ENCODE measurements around the gene NKPD1.
A peak's percentile ranks its signal among the peaks of the same experiment; 100 is the strongest.
"Not testable (repeated sequence)": the region's sequence is repeated elsewhere in the genome, so short reads cannot be mapped to it uniquely, and the experiment has no call there.

Gene NKPD1

DNA sequence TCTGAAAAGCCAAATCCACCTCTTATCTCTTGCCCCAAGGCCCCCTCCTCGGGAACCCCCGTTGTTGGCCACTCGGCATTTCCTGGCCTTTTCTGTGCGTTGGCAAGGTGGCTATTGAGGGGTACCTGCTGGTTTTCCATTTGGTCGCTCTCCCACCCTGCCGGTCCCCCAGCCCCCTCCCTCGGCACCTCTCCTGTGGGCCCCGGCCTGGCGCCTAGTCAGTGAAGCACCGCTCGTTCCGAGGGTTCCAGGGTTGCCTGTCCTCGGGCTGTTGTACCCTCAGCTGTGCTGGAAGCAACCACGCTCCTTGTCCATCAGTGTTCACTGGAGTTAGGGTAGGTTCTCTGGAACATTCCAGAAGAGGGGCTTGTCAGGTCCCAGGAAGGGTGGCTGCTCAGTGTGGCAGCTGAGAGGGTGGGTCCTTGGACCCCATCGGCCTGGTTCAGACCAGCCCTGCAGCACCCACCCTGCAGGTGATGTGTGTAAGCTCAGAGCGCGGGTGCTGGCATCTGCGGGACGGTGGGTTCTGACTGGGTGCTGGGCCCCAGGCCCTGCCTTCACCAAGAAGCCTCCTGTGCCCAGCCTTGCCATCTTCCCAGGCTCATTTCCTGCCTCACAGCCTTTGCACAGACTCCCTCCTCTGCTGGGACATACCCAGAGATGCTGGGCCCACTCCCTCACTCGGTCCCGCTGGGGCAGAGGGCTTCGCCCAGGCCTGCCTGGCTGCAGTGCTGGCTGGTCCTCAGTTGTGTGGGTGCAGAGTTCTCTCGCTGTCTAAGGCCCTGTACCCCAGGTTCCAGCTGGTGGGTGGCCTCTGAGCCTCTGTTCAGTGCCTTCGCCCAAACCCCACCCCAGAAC is 21.3 kb downstream of the NKPD1 start:
- no peak for DNase-seq (ENCODE audit: low spot score)

DNA sequence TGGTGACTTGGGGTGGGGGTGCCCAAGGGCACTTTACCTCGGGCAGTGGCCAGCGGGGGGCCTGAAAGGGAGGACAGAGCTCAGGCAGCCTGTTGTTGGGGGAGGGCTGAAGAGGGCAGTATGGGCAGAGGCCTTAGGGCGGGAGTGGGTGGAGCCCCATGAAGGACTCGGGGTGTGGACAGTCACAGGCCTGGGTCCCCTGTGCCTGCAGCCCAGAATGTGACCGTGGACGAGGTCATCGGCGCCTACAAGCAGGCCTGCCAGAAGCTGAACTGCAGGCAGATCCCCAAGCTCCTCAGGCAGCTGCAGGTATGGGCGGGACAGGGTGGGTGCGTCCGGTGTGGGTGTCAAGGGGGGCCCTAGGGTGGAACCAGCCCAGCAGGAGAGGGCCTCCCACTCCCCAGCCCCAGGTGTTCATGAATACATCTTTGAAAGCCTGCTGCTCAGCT is 22.5 kb downstream of the NKPD1 start:
- DNase-seq (ENCODE audit: low spot score), result no peak

DNA sequence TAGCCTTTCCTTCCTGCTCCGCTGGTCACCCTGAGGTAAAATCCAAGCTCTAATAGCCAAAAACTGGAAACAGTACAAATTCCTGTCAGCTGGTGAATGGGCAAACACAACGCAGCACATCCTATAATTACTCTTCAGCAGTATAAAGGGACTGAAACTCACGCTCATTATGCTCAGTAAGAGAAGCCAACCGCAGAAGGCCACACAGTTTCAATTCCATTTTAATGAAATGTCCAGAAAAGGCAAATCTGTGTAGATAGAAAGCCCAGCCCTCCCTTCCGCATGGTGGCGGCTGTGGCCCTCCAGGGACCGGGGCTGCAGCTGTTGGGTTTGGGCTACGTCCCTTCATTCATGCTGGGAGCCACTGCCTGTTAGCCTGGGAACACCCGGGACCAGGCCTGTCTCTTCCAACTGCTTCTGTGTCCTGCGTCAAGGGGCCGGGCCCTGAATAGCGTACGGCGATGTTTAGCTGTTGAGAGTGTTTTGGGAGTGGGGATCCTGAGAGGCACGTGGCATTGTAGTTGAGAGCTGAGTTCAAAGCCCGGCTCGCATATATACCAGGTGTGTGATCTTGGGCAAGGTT is 23.5 kb downstream of the NKPD1 start:
- DNase-seq (ENCODE audit: low spot score), result no peak

DNA sequence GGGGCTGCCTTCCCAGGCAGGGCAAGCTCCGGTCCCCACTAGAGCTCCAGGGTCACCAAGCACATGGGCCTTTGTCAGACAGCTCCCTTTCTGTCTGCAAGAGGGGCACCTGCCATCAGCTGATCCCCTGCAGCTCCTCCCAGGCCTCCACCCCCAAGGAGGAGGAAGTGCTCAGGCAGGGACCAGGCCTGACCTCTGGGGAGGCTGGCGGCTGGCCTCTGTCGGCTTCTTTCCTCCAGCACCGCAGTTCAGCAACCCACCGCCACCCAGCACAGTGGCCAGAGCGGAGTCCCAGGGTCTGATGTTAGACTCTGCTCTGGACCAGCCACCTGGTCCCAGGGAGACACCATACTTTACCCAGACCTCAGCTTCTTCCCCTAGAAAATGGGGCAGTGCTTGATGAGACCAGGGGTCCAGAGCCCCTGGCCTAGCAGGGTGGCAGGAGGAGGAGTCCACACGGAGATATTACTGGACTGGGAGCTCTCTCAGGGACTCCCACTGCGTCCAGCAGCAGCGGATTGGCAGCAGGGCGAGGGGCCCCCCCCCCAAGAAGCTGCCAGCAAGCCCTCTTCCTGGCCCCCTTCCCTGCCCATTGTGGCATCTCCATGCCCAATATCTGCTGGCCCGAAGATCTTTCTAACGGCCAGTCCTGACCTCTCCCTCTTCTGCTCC is 24.1 kb downstream of the NKPD1 start:
- no peak for DNase-seq (ENCODE audit: low spot score)

DNA sequence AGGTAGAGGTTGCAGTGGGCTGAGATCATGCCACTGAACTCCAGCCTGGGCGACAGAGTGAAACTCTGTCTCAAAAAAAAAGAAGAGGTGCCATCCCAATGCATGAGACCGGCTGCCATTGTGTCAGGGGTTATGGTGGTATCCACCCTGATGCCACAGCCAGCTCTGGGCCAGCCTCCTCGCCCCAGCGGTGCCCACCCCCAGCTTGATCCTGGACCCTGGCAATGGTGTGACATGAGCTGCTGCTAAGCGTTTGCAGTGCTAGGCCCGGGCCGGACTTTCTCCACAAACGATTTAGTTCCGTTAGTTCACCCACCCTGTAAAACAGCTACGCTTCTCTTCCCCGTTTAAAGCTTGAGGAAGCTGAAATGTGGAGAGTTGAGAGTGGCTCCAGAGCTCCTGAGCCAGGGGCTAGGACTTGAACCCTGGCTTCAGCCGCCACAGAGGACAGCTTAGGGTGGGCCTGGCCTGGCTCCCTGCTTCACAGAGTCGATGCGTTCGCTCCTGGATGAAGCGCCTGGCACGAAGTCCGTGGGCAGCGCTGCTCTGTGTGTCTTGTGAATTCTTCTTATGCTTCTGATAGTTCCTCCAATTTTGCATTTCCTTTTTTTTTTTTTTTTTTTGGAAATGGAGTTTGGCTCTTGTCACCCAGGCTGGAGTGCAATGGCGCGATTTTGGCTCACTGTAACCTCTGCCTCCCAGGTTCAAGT is 25.5 kb downstream of the NKPD1 start:
- DNase-seq (ENCODE audit: low spot score), result no peak

DNA sequence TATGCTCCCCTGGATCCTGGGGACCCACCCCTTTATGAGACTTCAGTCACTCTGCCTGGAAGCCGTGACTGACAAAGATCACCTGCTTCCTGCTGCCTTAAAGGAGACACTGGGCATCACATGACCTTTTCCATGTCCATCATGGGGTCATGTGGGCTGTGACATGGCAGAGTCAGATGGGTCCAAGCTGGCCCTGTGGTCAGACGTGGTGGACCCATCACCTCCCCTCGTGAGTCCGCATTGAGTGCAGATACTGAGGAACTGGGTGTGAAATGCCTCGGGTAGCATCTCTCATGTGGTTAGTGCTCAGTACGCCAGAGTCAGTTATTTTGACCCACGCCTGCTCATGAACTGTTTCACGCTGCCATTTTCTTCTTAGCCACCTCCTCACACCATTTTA is 27.1 kb downstream of the NKPD1 start:
- DNase-seq (ENCODE audit: low spot score), result no peak

DNA sequence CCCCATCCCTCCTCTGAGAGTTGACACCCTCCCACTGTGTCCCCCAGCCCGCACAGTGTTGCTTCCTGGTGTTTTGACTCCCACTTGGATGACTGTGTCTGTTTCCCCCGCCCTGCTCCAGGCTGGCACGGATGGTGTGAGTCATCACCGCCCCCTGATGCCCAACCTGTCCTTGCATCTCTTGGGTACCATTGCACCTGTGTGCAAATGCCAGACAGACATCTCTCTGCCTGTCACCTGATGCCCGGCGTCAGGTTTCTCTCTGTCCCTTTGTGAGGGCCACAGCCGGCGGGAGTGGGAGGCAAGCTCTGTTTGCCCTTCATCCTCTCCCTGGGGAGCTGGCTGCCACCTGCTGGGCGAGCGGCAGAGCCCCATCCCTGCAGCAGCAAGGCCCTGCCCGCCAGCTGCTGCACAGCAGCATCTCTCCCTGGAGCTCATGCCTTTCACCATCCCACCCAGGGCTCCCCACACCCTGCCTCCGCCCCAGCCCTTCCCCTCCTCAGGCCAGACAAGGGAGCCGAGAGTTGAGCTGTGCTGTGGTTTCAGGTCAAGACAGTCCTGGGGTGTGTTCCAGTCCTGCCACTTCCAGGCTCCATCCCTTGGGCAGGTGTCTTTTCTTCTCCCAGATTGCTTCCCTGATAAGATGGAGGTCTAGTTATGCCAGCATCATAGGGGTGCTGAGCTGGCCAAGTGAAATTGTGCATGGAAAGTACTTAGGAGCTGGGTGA is 29.7 kb downstream of the NKPD1 start:
- DNase-seq (ENCODE audit: low spot score), result no peak

DNA sequence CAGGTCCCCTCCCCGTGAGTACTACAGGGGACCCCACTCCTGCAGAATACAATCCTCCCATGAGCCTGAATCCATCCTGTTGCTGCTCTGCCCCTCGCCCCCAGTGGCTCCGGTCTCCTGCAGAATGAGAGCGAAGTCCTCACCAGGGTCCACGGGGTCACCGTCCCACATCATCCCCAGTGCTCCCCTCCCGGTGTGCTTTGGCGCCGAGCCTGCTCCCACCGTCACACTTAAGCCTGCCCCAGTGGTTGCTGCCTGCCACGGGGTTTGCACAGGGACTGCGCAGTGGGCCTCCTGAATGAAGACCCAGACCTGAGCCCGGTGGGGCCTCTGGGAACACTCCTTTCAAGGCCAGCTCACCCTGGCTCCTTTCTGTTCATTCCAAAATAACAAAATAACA is 30.5 kb downstream of the NKPD1 start:
- no peak for DNase-seq (ENCODE audit: low spot score)

DNA sequence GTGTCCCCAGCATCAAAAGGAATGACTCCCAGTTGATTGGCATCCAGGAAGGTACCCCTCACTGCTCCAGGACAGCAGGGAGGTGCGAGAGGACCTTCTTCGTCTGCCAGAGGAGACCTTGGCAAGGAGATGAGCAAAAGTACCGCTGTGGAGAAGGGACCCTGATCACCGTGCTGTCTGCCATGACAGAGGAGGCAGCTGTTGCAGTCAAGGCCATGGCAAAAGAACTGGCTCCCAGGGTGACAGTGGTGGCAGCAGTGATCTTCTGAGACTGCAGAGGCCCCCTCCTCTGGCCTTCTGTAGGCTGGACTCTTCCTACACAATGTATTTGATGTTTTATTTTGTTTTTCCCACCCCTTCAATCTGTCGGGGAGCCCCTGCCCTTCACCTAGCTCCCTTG is 32.0 kb downstream of the NKPD1 start:
- DNase-seq (ENCODE audit: low spot score), result no peak

DNA sequence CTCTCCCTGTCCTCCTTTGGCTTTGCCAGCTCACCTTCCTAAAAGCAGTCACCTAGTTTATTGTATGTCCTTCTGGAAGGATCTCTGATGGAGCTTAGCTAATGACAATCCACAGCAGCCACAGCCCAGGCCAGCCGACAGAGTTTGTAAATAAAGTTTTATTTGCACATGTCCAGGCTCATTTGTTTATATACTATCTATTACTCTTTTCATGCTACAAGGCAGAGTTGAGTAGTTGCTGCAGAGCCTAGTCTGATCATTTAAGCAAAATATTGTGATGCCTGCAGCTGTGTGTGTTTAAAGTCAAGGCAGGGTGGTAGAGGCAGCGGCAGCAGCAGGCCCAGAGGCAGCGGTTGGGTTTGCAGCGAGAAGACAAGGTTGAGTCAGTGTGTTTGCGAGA is 32.6 kb downstream of the NKPD1 start:
- no peak for DNase-seq (ENCODE audit: low spot score)

DNA sequence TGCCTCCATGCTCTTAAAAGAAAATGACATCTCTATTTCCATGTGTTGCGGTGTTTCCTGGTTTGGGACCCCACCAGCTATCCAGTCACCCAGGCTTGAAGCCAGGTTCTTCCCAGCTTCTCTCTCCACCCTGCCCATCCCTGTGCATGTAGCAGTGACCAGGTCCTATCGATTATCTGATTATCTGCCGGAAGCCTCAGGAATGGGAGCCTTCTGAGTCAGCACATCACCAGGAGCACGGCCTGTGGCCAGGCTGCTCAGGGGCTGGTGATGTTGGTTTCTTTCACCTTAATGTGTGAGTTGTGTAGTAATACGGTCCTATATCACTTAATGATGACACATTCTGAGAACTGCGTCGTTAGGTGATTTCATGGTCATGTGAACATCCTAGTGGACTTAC is 34.1 kb downstream of the NKPD1 start:
- DNase-seq (ENCODE audit: low spot score), result no peak

DNA sequence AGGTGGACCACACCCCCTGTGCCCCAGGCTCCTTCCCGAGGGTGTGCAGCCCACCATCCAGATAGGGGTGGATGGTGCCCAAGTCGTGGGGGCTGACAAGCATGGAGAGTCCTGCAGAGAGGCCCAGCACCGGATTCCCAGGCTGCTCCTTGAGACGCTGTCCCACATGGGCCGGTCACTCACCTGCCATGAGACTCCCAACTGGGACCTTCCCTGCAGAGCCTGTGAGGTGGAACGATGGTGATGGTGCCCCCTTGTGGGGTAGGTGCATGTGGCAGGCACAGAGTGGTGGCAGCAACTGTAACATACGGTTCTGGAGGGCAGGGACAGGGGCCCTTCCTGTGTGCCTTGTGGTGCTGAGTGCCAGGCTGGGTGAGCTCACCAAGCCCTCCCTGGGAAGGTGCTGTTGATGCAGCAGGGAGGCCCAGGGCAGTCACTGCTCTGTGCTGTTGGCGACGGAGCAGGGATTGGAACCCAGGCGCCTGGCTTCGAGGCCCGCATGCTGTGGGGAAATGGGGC is 34.7 kb downstream of the NKPD1 start:
- DNase-seq (ENCODE audit: low spot score), result peak; percentile 79

DNA sequence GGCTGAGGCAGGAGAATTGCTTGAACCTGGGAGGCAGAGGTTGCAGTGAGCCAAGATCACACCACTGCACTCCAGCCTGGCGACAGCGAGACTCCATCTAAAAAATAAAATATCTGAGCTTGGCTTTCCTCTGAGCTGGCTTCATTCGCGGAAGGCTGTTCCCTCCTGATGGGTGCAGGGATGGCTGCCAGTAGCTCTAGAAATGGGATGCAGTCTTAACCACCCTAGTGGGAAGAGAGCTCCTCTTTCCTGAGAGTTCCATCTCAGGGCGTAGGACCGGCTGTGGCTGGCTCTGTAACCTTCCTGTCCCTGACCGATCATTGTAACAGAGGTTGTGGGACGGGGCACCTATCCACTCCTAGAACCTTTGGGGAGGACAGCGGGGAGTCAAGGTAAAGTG is 35.4 kb downstream of the NKPD1 start:
- no peak for DNase-seq (ENCODE audit: low spot score)

DNA sequence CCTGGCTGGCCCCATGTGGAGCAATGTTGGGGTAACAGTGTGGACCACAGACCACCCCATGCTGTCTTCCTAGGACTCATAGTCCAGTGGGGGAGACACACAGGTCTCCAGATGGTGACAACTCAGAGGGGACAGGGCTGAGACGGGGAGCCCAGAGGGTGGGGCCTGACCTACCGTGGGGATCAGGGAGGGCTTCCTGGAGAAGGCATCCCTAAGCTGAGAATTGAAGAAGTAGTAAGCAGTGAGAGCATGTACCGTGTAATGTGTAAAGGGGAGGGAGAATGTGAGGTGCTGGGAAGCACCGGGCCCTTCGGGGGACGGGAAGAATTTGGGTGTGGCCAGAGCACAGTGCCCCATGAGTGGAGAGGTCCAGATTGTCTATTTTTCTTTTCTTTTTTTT is 36.8 kb downstream of the NKPD1 start:
- DNase-seq (ENCODE audit: low spot score), result no peak

DNA sequence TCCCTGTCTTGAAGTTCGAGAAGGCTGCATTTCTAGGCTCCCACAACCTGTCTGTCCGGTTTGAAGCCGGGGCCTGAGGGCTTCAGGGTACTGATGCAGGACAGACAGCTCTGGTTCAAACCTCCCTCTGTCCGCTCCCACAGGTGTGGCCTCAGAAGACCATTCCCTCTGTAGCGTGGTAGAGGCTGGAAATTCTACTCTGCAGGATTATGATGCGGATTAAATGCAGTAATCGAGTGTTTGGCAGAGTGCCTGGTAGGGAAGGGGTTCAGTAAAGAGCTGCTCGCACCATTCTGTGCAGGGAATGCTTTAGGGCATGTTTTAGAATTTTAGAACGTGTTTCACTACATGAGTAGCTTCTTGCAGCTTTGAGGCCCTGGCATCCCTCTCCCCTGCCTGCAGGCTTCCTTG is 37.3 kb downstream of the NKPD1 start:
- no peak for DNase-seq (ENCODE audit: low spot score)

DNA sequence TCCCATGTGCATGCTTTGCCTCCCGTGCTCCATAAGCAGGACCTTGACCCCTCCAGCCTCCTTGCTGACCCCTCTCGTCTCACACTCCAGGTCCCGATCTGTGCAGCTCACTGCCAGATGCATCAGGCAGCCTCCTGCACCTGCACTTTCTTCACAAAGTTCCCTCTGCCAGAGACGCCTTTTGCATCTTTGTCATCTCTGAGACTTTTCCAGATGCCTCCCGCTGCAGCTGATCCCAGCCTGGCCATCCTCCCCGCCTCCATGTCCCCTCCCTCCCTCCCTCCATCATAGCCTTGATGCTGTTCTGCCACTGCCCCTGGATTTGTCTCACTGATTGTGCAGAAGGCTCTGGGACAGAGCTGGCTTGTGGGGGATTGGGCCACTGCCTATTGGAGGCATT is 38.0 kb downstream of the NKPD1 start:
- DNase-seq (ENCODE audit: low spot score), result no peak

DNA sequence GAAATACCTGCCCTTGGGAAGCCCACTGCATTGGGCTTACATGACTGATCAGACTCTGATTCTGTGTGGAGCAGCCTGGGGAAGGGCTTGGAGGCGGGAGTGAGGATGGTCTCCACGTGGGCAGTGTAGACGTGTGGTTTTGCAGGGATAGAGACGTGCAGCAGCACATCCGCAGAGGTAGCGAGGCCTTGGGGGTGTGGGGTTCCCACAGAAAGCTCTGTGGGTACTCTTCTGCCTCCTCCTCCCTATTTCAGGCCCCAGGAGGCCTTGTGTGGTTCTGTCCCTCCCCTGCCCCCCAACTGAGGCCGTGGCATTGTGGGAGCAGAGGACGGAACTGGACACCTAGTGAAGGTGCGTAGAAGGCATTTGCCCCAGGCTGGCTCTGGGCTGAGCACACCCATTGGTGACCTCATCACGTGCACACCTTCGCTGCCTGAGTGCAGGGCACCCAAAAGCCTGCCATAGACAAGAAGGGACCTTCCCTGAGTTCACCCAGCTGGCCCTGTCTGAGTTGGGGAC is 38.9 kb downstream of the NKPD1 start:
- DNase-seq (ENCODE audit: low spot score), result no peak

DNA sequence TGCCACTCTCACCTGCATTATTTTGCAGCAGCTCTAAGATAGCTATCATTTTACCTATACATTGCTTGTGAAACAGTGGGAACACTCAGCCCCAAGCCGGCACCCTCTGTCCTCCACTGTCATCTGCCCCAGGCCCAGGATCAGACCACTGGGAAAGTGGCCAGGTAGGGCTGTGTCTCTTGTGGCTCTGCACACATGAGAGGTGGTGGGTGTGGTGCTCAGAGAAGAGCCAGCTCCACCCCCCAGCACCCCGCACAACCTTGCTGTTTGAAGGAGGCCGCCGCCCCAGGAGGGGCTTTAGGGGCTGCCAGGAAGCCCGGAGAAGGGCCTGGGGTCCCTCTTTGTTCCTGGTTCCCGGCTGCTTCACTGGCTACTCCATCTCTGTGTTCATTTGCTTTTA is 41.2 kb downstream of the NKPD1 start:
- no peak for DNase-seq (ENCODE audit: low spot score)

DNA sequence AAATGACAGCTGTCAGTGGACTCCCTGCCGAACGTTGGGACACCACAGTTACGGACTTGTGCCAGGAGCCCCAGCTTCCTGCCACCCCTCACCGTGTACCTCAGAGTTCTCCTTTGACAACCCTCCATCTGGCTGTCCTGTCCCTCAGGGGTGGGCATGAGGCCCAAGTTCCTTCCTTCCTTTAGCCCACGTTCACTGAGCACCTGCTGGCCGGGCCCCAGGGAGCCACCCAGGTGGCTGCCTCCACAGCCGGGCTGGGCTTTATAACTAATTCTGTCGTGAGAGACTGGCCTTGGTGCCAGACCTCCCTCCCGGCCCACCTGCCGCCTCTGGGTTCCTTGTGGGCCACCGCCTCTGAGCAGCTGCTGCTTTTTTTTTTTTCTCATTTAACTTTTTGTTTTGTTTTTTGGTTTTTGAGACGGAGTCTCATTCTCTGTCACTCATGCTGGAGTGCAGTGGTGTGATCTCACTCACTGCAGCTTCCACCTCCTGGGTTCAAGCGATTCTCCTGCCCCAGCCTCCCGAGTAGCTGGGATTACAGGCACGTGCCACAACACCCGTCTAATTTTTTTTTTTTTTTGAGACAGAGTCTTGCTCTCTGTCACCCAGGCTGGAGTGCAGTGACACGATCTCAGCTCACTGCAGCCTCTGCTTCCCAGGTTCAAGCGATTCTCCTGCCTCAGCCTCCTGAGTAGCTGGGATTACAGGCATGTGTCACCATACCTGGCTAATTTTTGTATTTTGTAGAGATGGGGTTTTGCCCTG is 42.0 kb downstream of the NKPD1 start:
- DNase-seq (ENCODE audit: low spot score), result not testable (repeated sequence)

DNA sequence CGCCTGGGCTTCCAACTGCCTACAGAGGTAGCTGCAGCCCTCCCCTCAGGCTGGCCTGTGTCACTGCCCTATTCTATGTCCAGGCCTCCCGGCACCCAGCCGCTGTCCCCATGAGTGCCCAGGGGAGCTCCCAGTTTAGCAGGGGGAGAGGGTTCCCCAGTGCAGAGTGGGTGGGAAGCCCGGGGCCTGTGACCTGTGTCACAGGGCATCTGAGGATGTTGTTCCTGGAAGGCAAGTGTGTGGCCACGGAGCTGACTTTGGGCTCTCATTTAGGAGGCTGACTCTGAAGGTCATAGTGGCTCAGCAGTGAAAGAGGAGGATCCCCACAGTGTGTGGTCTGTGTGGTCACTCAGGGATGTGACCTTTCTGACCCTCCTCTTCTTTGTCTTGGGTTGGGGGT is 42.7 kb downstream of the NKPD1 start:
- DNase-seq (ENCODE audit: low spot score), result no peak

DNA sequence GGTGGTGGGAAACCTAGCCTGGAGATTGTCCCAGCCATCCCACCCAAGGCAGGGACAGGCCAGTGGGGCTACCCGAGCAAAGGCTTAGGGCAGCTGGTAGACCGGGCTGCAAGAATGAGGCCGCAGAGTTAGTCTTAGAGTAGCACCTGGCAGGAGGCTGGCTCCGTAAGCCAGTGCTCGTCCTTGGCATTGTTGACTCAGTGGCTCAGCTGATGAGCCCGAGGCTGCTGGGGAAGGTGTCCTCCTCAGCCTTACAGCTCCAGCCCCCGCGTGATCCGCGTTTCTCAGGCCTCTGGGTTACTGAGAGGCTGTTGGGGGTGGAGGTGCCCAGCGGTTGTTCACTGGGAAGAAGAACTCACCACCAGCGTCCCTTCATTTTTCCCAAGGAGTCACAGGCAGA is 43.1 kb downstream of the NKPD1 start:
- DNase-seq (ENCODE audit: low spot score), result no peak

Measured in ecto neural progenitor cell (in vitro differentiated cells).